HG02588 (cell line): Measurements from ENCODE around the gene DEPDC5.

Experiments used
- ATAC-seq: cut with Tn5 transposase; IDR thresholded peaks from one replicate; pipeline ENCODE4 v1.9.1; 2021; ENCODE audit warnings: mild to moderate bottlenecking, moderate library complexity; ENCODE audit not compliant: unreplicated experiment

DEPDC5 gene

DNA sequence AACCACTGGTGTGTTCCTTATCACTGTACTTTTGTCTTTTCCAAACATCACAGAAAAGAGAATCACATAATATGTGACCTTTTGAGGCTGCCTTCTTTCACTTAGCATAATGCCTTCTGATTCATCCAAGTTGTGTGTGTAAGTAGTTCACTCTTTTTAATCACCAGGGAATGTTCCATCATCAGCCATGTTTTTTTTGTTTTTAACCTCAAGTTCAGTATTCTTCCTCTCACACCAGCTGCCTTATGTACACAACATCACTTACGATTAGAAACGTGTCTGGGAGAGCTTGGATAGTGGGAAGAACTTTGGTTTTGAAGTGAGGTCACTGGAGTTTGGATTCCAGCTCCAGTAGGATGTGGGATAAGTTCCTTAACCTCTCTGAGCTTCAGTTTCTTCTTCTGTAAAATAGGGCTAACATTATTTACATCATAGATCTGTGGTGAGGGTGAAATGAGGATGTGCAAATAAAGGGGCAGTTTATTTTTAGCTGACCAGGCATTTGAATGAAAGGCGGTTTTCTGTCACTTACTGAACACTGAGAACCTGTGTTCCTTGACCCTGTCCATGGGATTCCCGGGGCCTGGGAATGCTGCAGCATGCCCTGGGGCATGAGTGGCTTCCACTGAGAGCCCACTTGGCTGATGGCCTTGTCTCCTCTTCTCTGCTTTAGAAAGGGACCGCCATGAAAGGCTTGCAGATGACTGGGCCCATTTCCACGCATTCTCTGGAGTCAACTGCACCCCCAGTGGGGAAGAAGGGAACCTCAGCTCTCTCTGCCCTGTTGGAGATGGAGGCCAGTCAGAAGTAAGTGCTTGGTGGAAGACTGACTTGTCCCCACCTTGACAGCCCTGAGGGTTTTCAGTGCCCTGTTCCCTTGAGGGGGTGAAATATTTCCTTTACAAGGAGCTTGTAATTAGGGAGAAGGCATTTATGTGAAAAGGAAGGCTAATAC is 92.6 kb downstream of the DEPDC5 start:
- ATAC-seq: no peak

- ATAC-seq: no peak
Observed at GRCh38 chr22:31848411-31848810, 94.6 kb downstream of the DEPDC5 start.

- no peak for ATAC-seq
Observed at GRCh38 chr22:31850135-31850534, 96.3 kb downstream of the DEPDC5 start.

GRCh38 chr22:31852691-31853421 is 99.0 kb downstream of the DEPDC5 start:
- ATAC-seq: no peak

- ATAC-seq: no peak
Observed at GRCh38 chr22:31853736-31854495, 100.1 kb downstream of the DEPDC5 start.

GRCh38 chr22:31857247-31857646 is 103.4 kb downstream of the DEPDC5 start:
- ATAC-seq: no peak

- ATAC-seq: no peak
Observed at GRCh38 chr22:31861226-31861840, 107.5 kb downstream of the DEPDC5 start.

GRCh38 chr22:31866918-31867317 is 113.1 kb downstream of the DEPDC5 start:
- no peak for ATAC-seq

DNA sequence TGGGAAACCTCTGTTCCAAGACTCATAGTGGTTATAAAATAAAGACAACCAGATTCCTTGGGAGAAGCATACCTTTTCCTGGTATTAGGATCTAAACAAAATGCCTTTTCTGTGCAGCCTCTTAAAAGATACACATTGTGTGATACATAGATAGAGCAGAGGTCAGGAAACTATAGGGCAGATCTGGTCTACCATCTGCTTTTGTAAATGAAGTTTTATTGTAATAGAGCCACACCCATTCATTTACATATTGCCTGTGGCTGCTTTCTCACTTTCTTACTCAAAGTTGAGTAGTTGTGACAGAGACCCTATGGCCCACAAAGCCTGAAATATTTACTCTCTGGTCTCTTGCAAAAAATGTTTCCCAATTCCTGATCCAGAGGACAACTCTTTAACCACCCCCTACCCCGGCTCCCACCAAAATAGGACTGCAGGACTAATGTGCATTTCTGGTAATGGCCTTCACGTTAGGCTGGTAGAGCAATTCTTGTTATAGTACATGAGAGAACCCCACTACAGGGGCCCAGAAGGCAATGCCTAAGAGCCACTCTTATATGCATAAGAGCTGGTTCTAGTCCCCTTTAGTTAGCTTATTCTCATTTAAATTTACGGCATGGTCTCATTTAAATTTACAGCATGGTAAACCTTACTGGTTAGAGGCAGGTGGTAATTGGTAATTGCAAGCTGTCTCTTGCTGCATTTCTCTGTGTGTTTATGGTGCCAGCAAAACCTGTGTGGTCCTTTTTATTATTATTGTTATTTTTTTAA is 113.8 kb downstream of the DEPDC5 start:
- no peak for ATAC-seq

DNA sequence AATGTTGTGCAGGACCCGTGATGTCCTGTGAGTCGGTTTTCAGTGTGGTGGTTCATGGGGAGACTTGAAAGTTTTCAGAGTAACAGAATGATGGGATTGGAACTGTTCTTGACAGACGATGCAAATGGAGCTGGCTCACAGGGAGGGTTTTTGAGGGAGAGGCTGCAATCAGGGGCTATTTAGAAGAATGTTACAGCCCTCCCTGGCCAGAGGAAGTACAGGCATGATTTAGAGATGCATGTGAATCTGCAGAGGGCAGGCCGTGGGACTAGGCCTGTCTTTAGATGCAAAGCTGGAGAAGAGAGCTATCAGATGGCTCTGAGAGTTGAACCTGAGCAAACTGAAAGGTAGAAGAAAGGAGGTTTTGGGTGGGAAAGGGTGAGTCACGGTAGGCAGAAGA is 115.9 kb downstream of the DEPDC5 start:
- no peak for ATAC-seq

- ATAC-seq: no peak
Observed at GRCh38 chr22:31870890-31871289, 117.1 kb downstream of the DEPDC5 start.

GRCh38 chr22:31871480-31871879 is 117.7 kb downstream of the DEPDC5 start:
- ATAC-seq: no peak

DNA sequence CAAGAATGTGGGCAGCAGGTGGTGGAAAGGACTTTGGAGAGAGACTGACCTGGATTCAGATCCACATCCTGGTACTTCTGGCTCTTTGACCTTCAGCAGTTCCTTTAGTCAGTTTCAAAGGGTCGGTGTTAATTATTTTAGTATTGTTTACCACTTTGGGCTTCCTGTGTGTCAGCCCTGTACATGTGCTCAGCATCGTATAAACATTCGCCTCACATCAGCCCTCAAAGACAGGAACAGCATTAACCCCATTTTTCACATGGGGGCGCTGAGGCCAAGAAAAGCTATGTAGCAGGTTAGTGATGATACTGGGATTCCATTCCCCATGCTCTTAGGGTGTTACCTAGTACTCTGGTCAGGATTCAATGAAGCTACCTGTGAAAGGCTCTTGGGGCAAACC is 118.4 kb downstream of the DEPDC5 start:
- ATAC-seq: no peak

DNA sequence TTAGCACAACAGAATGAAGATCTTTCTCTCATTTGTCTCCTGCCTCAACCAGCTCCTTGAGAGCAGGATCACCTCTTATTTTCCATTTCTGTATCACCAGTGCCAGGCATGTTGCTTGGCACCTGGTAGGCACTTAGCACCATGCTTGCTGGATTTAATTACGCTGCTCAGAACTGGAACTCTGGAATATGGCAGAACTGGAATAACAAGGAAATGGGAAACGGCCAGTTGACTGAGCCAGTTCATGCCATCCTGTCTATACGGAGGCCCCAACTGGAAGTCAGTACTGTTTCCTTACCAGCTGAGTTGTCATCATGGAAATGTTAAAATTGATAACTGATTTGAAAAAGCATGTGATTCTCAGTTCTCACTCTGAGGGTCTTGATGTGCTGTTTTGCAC is 121.0 kb downstream of the DEPDC5 start:
- ATAC-seq: no peak

- no peak for ATAC-seq
Observed at GRCh38 chr22:31876156-31876920, 122.5 kb downstream of the DEPDC5 start.

DNA sequence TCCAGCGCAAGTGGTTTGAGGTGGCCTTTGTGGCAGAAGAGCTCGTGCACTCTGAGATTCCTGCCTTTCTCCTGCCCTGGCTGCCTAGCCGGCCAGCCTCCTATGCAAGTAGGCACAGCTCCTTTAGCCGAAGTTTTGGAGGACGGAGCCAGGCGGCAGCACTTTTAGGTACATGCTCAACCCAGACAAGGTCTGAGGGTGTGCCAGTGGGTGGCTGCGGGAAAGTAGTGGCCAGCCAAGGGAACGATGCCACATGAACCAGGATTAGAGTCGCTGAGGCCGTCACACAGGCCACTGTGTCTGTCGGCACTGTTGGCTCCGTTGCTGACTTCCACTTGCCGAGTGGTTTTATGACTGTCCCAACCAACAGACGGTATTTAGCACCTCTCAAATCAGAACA is 125.8 kb downstream of the DEPDC5 start:
- ATAC-seq: no peak

DNA sequence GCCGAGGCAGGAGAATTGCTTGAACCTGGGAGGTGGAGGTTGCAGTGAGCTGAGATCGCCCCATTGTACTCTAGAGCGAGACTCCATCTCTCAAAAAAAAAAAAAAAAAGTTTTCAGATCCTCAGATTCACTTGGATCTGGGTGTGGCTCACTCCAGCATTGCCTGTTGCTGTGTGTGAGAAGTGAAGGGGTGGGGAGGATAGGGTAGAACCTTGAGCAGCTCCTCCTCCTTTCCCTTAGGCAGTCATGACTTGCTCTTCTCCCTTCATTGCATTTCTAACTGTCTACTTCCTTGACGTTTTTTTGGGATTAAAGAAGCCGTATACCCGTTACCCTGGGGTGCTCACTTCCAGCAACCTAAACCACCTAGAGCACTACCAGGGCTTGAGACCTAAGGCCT is 127.4 kb downstream of the DEPDC5 start:
- no peak for ATAC-seq

DNA sequence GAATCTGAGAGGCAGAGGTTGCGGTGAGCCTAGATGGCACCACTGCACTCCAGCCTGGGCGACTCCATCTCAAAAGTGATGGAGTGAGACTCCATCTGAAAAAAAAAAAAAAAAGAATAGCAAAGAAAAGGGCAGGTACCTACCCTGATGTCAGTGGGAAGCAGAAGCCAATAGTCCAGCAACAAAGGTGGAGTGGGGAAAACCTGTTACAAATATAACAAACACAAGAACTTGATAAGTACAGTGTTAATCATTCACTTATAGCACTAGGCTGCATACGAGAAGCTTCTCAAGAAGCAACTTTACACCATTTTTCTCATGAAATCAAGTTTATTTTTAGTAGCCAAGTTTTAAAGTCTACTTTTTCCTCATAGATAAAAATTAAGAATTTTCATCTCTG is 128.0 kb downstream of the DEPDC5 start:
- no peak for ATAC-seq

DNA sequence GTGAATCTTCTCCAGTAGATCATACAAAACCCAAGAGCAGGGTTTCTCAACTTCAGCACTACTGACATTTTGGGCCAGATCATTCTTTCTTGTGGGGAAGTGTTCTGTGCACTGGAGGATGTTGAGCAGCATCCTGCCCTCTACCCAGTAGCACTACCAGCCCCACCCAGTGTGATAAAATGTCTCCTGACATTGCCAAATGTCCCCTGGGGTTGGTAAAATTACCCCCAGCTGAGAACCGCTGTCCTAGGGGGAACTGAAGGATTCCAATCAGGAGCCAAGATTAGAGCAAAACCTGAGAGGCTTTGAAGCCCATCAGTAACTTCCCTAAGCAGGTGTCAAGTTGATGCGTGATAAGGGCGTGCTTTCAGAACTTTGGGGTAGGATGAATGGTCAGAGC is 129.2 kb downstream of the DEPDC5 start:
- ATAC-seq: no peak
